Measurements from ENCODE around the gene INPP5D.
"Not testable (repeated sequence)": the region's sequence is repeated elsewhere in the genome, so short reads cannot be mapped to it uniquely, and the experiment has no call there.

The INPP5D gene

GRCh38 chr2:233053928-233054784, 6.0 kb upstream of the INPP5D start:
- no peak for DNase-seq

DNA sequence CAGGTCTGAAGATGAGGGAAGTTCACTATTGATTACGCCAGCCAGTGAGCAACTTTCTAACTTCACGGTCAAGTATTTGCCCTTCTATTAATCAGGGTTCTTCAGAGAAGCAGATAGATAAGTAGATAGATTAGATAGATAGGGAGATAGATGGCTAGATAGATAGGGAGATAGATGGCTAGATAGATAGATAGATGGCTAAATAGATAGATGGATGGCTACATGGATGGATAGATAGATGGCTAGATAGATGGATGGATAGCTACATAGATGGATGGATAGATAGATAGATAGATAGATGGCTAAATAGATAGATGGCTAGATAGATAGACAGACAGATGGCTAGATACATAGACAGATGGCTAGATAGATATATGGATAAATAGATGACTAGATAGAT, 4.8 kb upstream of the INPP5D start:
- no peak for DNase-seq

DNA sequence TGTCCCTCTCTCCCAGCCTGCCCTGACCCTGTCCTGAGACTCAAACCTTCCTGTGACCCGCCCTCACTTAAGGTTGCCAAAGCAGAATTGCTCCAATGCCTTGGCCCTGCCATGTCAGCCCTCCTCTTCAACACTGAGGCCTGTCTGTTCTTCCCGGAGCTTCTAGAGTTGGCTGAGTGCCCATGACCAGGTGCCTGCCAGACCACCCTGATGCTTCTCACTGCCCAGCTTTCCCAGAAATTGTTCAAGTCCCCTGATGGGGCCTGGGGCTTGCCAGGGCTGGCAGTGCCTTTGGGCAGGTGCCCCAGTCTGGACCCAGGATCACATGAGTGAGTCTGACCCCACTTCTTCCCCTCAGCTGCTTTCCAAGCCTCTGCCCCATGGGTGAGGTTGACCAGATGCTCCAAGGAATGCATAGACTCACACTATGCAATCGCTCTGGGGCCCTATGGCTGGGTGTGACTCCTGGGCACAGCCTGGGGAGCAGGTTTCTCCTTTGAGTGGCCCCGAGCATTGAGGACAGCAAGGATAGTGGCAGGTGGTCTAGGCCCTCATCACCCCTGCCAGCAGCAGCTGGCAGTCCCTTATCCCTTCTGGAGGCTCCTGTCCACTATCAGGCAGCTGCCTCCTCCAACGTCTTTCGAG, 3.1 kb upstream of the INPP5D start:
- no peak for DNase-seq

- DNase-seq, result no peak
Observed at GRCh38 chr2:233058717-233059546, 1.2 kb upstream of the INPP5D start.

GRCh38 chr2:233059547-233059796, 670 bp upstream of the INPP5D start:
- no peak for DNase-seq

GRCh38 chr2:233060501-233060979, 398 bp downstream of the INPP5D start:
- DNase-seq, result no peak

DNA sequence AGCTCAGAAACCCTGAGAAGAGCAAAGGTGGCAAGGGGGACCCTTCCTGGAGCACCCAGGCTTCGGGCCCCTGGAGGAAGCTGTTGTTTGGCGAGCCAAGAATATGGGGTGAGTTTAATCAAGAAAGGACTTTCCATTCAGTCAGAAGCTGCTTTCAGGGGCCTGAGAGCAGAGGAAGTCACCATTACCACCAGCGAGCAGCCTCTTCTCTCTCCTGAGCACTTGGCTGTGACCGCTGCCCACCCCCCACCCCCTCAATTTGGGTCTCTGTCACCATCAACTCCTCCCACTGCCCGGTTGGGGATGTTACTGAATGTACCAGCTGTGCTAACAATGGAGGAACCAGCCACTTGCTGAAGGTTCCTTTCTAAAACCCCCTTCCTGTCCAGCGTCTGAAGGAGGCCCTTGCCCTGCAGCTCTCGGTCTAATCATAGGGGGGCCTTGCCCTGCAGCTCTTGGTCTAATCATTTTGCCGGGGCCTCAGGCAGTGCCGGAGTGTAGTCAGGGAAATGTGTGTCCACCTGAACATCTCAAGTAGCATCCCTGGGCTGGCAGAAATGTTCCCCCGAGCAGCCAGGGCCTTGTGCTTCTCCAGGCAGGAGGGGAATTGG, 943 bp downstream of the INPP5D start:
- no peak for DNase-seq

DNA sequence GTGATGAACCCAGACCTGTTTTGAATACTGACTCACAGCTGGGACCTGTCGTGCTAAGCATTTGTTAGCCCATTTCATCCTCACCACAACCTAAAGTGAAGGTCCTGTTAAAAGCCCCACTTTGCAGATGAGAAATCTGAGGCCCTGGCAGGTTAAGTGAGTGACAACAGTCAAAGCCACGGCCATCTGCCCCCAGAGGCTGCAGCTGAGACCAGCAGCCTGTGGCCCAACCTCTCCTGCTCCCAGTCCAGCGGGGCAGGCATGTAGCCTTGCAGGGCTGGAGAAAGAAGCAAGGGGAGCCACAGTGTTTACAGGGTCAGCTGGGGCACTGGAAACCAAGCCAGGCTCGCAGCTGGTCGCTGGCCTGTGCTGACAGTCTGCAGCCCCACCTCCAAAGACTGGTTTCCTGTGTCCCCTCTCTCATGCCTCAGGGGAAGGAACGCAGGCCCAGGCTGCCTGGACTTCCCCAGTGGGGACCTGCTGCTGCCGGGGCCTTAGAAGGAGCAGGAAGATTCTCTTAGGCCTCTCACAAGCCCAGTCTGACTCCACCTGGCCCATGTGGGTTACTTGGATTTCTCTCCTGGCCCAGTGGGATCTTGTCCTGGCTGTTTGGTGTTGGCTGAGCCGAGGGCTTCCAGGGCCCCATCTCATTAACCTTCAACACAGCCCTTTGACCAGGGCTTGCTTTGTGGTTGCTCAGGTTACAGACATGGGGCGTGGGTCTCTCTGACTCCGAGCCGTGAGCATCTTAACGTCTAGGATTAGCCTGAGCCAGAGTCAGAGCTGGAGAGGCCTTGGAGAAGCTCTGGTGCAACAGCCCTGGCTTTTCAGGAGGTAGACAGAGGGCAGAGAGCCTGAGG, 1.7 kb downstream of the INPP5D start:
- no peak for DNase-seq

- no peak for DNase-seq
Observed at GRCh38 chr2:233062451-233062850, 2.3 kb downstream of the INPP5D start.

GRCh38 chr2:233062946-233063268, 2.8 kb downstream of the INPP5D start:
- DNase-seq, result no peak

- no peak for DNase-seq
Observed at GRCh38 chr2:233063269-233063975, 3.3 kb downstream of the INPP5D start.

DNA sequence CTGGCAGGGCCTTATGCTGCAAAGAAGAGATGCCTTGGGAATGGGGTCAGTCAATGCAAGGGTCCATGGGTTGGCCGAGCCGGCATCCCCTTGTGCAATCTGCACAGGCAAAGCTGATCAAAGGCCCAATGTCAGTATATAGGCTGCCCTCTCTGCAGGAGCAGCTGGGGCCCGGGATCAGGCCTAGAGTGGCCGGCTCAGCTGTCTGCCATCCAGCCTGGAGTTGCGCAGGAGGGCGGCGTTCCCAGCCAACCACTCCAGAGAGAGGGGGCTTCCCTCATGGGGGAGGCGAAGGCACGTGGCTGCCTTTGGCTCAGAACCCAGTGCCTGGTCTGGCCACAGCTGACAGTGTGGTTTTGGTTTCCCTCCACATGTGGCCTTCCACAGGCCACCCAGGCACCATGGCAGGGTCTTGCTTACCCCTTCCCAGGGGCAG, 3.9 kb downstream of the INPP5D start:
- no peak for DNase-seq

GRCh38 chr2:233064530-233065199, 4.5 kb downstream of the INPP5D start:
- DNase-seq, result no peak

GRCh38 chr2:233065200-233065589, 5.1 kb downstream of the INPP5D start:
- not testable (repeated sequence) for DNase-seq

- DNase-seq, result no peak
Observed at GRCh38 chr2:233065954-233066470, 5.9 kb downstream of the INPP5D start.

GRCh38 chr2:233068762-233069418, 8.7 kb downstream of the INPP5D start:
- DNase-seq, result no peak

DNA sequence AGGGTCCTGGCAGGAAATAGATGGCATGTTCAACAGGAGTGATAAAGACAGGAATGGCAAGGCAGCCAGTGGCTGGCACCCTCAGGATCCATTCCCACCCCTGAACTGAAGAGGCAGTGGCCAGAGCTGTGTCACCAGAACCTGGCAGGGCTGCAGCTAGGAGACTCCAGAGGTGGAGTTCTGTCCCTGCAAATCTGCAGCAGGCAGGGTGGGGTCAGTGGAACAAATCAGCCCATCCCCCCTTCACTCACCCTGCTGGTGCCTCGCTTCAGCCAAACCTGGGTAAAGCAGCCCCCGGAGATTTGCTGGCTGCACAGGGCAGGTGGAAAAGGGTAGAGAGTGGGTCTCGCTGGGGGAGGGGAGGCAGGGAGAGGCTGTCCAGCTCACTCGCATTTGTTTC, 12.7 kb downstream of the INPP5D start:
- no peak for DNase-seq

GRCh38 chr2:233074106-233074505, 14.0 kb downstream of the INPP5D start:
- no peak for DNase-seq

DNA sequence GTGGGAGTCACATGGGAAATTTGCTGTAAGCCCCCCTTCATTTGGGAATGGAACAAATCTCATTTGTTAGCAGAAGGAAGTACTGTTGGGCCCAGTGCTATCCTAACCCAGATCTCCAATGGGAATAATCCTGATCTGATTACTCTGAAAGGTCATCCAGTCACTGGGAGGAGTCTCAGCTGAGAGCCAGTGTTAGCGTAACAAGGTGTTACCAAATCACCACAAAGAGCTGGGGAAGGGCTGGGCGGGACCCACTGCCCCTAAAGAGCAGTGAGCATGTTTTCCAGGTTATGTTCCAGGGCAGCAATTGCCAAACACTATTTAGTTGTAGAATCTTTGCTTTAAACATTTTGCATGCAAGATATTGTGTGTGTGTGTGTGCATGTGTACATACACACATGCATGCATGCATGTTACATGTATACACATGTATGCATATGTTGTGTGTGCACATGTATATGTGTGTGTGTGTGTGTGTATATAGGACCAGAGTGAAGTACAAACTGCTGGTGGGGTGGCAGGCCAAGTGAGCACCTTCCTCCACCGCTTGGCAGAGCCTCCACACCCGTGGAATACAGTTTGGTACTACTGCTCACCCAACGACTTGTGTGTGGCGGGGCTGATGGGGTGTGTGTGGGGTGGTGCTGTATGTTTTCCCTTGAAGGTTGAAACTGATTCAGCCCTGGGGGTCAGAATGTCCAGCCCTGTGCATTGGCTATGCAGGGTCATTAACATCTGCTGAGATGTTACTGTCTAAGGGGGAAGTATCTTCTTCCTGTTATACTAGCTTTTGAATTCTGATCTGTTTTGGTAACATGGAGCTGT, 15.2 kb downstream of the INPP5D start:
- no peak for DNase-seq

Measured in amniotic stem cell (primary cell).